Measurements from ENCODE around the gene RAD51B.
A peak's percentile ranks its signal among the peaks of the same experiment; 100 is the strongest.

The RAD51B gene

GRCh38 chr14:68592948-68593556 lies 773.5 kb downstream of the RAD51B start:
- no peaks in the 10 kb centered on the region for H3K27me3 ChIP-seq (ENCODE audit: control insufficient read depth in 1 of 2, insufficient read depth in 2 of 2, low read length in 2 of 2)
- no peak overlapping the region for H3K9ac ChIP-seq (ENCODE audit: low read depth in 1 of 2, low read length in 2 of 2)
- no peaks in the 10 kb centered on the region for H3K9me3 ChIP-seq (ENCODE audit: control insufficient read depth in 1 of 2, low read length in 2 of 2)
- no peaks in the 10 kb centered on the region for H3K36me3 ChIP-seq (ENCODE audit: control insufficient read depth in 1 of 2, insufficient read depth in 2 of 2, low read length in 2 of 2)
- H3K4me3 ChIP-seq (ENCODE audit: low read depth in 1 of 2, low read length in 2 of 2), result no peak overlapping the region
- no peak overlapping the region for H3K27ac ChIP-seq (ENCODE audit: low read depth, low read length)
- H3K4me1 ChIP-seq (ENCODE audit: control insufficient read depth in 1 of 2, insufficient read depth in 2 of 2, low read length in 2 of 2), result peaks cover 2 to 16% of the 10 kb centered on the region in 2 donors

DNA sequence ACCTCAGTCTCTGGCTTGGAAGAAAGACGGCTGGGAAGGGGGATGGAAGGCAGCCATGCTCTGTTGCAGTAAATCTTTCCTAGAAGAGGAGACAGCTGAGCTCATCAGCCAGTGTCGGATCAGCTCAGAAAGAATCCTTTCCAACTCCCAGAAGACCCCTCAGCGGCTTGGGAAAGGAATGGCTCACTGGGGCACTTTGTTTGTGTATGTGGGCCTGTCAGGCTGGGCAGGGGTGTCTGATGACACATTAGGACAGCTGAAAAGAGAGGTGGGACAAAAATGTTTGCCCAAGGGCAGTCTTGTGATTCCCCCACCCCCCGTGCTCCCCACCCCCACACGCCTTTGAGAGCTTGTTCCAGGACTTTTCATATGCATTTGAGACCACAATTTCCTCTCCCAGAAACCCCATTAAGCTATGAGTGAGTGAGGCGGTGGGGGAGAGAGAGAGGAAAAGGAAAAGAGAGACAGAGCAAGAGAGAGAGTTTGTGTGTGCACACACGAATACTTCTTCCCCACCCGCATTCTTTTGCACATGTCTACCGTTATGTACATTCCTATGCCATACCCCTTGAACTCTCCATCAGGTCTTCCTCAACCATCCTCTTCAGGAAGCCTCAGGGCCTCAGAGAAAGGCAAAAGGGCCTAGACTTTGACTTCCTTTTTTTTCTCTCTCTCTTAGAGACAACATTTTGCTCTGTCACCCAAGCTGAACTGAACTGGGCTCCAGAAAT lies 774.4 kb downstream of the RAD51B start:
- H3K27me3 ChIP-seq (ENCODE audit: control insufficient read depth in 1 of 2, insufficient read depth in 2 of 2, low read length in 2 of 2), result no peaks in the 10 kb centered on the region
- H3K27ac ChIP-seq (ENCODE audit: low read depth, low read length), result no peak overlapping the region
- H3K4me1 ChIP-seq (ENCODE audit: control insufficient read depth in 1 of 2, insufficient read depth in 2 of 2, low read length in 2 of 2), result peaks cover 12 to 23% of the 10 kb centered on the region in 2 donors
- H3K9ac ChIP-seq (ENCODE audit: low read depth in 1 of 2, low read length in 2 of 2), result no peak overlapping the region
- no peak overlapping the region for H3K4me3 ChIP-seq (ENCODE audit: low read depth in 1 of 2, low read length in 2 of 2)
- H3K36me3 ChIP-seq (ENCODE audit: control insufficient read depth in 1 of 2, insufficient read depth in 2 of 2, low read length in 2 of 2), result no peaks in the 10 kb centered on the region
- H3K9me3 ChIP-seq (ENCODE audit: control insufficient read depth in 1 of 2, low read length in 2 of 2), result no peaks in the 10 kb centered on the region

DNA sequence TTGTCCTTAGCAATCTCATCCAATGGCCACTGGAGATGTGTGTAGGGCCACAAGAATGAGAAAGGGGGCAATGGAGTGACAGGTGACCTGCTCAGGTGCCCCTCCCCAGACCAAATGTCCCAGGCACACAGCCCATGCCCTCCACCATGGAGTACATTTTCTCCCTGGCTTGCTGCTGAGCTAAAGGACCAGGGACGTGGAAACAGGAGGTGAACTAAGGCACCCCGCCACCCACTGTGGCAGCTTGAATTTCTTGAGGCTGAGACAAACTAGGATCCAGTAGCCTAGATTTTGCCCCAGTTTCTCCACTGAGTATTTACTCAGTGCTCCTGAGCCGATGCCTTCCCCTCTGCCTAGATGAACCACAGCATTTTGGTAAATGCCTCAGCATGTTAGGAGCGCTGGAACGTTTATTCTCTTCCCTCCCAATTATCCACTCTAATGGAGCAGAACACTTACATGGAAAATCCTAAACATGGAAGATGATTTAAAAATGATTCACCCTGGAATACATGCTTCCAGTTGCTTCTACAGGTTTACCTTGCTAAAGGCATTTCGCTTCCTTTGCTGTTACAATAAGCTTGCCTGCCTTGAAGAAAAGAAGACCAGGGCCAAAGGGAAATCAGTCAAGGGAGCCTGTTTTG lies 775.3 kb downstream of the RAD51B start:
- no peak overlapping the region for H3K4me3 ChIP-seq (ENCODE audit: low read depth in 1 of 2, low read length in 2 of 2)
- H3K9me3 ChIP-seq (ENCODE audit: control insufficient read depth in 1 of 2, low read length in 2 of 2), result no peaks in the 10 kb centered on the region
- no peaks in the 10 kb centered on the region for H3K27me3 ChIP-seq (ENCODE audit: control insufficient read depth in 1 of 2, insufficient read depth in 2 of 2, low read length in 2 of 2)
- H3K9ac ChIP-seq (ENCODE audit: low read depth in 1 of 2, low read length in 2 of 2), result no peak overlapping the region
- H3K27ac ChIP-seq (ENCODE audit: low read depth, low read length), result no peak overlapping the region
- H3K36me3 ChIP-seq (ENCODE audit: control insufficient read depth in 1 of 2, insufficient read depth in 2 of 2, low read length in 2 of 2), result no peaks in the 10 kb centered on the region
- peaks cover 20 to 31% of the 10 kb centered on the region in 2 donors for H3K4me1 ChIP-seq (ENCODE audit: control insufficient read depth in 1 of 2, insufficient read depth in 2 of 2, low read length in 2 of 2)

DNA sequence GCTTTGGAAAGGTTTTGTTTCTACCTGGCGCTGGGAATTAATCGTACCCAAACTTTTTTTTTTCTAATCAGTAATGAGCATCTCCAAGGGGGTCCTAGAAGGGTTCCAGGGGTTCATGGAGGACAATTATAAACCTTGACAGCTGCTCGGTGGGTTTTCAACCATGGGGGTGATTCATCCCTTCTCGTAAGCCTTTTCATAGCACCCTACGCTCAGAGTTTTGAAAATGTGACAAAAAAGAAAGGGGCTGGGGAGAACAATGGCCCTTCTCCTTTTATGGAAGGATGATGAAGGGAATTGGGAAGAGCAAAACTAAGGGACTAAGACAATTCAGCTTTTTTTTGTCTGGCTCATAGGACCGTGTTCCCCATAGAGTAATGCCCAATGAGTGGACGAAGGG lies 776.6 kb downstream of the RAD51B start:
- H3K9me3 ChIP-seq (ENCODE audit: control insufficient read depth in 1 of 2, low read length in 2 of 2), result no peaks in the 10 kb centered on the region
- peaks cover 29 to 37% of the 10 kb centered on the region in 2 donors for H3K4me1 ChIP-seq (ENCODE audit: control insufficient read depth in 1 of 2, insufficient read depth in 2 of 2, low read length in 2 of 2)
- H3K9ac ChIP-seq (ENCODE audit: low read depth in 1 of 2, low read length in 2 of 2), result no peak overlapping the region
- H3K27me3 ChIP-seq (ENCODE audit: control insufficient read depth in 1 of 2, insufficient read depth in 2 of 2, low read length in 2 of 2), result no peaks in the 10 kb centered on the region
- no peaks in the 10 kb centered on the region for H3K36me3 ChIP-seq (ENCODE audit: control insufficient read depth in 1 of 2, insufficient read depth in 2 of 2, low read length in 2 of 2)
- no peak overlapping the region for H3K27ac ChIP-seq (ENCODE audit: low read depth, low read length)
- H3K4me3 ChIP-seq (ENCODE audit: low read depth in 1 of 2, low read length in 2 of 2), result no peak overlapping the region

DNA sequence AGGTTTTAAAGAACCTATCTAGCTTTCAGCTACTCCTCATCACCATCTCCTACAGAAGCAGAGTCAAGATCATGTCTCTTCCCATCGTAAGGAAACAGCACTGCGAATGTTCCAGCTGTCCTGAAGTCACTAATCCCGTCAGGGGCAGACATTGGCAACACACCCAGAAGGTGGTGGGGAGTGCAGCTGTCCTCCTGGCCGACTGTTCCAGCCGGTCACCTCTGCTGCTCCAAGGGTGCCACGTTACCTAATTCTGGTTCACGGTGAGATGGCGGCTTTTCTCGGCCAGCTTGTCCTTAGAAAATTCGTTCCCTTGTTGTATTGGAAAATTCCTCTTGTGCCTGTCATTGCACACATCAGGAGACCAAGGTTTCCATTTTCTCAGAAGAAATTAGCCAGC lies 777.1 kb downstream of the RAD51B start:
- Histone ChIP-seq H3K27ac (ENCODE audit: low read depth, low read length) (no peak overlapping the region), H3K9ac (ENCODE audit: low read depth in 1 of 2, low read length in 2 of 2) (no peak overlapping the region), H3K4me1 (ENCODE audit: control insufficient read depth in 1 of 2, insufficient read depth in 2 of 2, low read length in 2 of 2) (peaks cover 29 to 37% of the 10 kb centered on the region in 2 donors)

GRCh38 chr14:68598089-68598488 lies 778.5 kb downstream of the RAD51B start:
- Histone ChIP-seq H3K4me3 (ENCODE audit: low read depth in 1 of 2, low read length in 2 of 2) (peak overlapping the region in 1 of 2 donors; percentile 41), H3K9me3 (ENCODE audit: control insufficient read depth in 1 of 2, low read length in 2 of 2) (no peaks in the 10 kb centered on the region), H3K36me3 (ENCODE audit: control insufficient read depth in 1 of 2, insufficient read depth in 2 of 2, low read length in 2 of 2) (no peaks in the 10 kb centered on the region), H3K9ac (ENCODE audit: low read depth in 1 of 2, low read length in 2 of 2) (peak overlapping the region; percentile 21 to 43), H3K4me1 (ENCODE audit: control insufficient read depth in 1 of 2, insufficient read depth in 2 of 2, low read length in 2 of 2) (peaks cover 29% of the 10 kb centered on the region in 2 donors), H3K27me3 (ENCODE audit: control insufficient read depth in 1 of 2, insufficient read depth in 2 of 2, low read length in 2 of 2) (no peaks in the 10 kb centered on the region), H3K27ac (ENCODE audit: low read depth, low read length) (peak overlapping the region; percentile 10)

More for the DNA sequence above, 777.1 kb downstream of the RAD51B start:
- Histone ChIP-seq H3K9me3 (ENCODE audit: control insufficient read depth in 1 of 2, low read length in 2 of 2) (no peaks in the 10 kb centered on the region), H3K36me3 (ENCODE audit: control insufficient read depth in 1 of 2, insufficient read depth in 2 of 2, low read length in 2 of 2) (no peaks in the 10 kb centered on the region), H3K4me3 (ENCODE audit: low read depth in 1 of 2, low read length in 2 of 2) (no peak overlapping the region), H3K27me3 (ENCODE audit: control insufficient read depth in 1 of 2, insufficient read depth in 2 of 2, low read length in 2 of 2) (no peaks in the 10 kb centered on the region)

GRCh38 chr14:68598621-68599447 lies 779.3 kb downstream of the RAD51B start:
- Histone ChIP-seq H3K9me3 (ENCODE audit: control insufficient read depth in 1 of 2, low read length in 2 of 2) (no peaks in the 10 kb centered on the region), H3K9ac (ENCODE audit: low read depth in 1 of 2, low read length in 2 of 2) (peak overlapping the region; percentile 21 to 43), H3K4me3 (ENCODE audit: low read depth in 1 of 2, low read length in 2 of 2) (peak overlapping the region; percentile 46), H3K27me3 (ENCODE audit: control insufficient read depth in 1 of 2, insufficient read depth in 2 of 2, low read length in 2 of 2) (no peaks in the 10 kb centered on the region), H3K4me1 (ENCODE audit: control insufficient read depth in 1 of 2, insufficient read depth in 2 of 2, low read length in 2 of 2) (peaks cover 29% of the 10 kb centered on the region in 2 donors), H3K36me3 (ENCODE audit: control insufficient read depth in 1 of 2, insufficient read depth in 2 of 2, low read length in 2 of 2) (no peaks in the 10 kb centered on the region), H3K27ac (ENCODE audit: low read depth, low read length) (peak overlapping the region; percentile 78)

- Histone ChIP-seq H3K27ac (ENCODE audit: low read depth, low read length) (no peak overlapping the region), H3K9me3 (ENCODE audit: control insufficient read depth in 1 of 2, low read length in 2 of 2) (no peaks in the 10 kb centered on the region), H3K27me3 (ENCODE audit: control insufficient read depth in 1 of 2, insufficient read depth in 2 of 2, low read length in 2 of 2) (no peaks in the 10 kb centered on the region), H3K36me3 (ENCODE audit: control insufficient read depth in 1 of 2, insufficient read depth in 2 of 2, low read length in 2 of 2) (no peaks in the 10 kb centered on the region), H3K4me1 (ENCODE audit: control insufficient read depth in 1 of 2, insufficient read depth in 2 of 2, low read length in 2 of 2) (peaks cover 29% of the 10 kb centered on the region in 2 donors), H3K9ac (ENCODE audit: low read depth in 1 of 2, low read length in 2 of 2) (peak overlapping the region in 1 of 2 donors; percentile 43), H3K4me3 (ENCODE audit: low read depth in 1 of 2, low read length in 2 of 2) (peak overlapping the region in 1 of 2 donors; percentile 46)
These were observed 780.5 kb downstream of the RAD51B start for GRCh38 chr14:68599896-68600610.

DNA sequence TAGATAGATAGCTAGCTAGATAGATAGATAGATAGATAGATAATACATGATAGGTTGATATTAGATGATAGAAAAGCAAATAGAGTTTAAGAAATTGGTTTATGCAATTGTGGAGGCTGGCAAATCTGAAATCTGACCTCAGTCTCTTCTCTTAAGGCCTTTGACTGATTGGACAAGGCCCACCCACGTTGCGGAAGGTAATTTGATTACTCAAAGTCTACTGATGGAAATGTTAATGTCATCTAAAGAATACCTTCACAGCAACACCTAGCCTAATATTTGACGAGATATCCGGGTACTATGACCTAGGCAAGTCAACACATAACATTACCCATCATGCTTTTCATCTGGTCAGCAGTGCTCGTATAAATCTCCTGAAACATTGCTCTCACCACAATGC lies 782.9 kb downstream of the RAD51B start:
- H3K9me3 ChIP-seq (ENCODE audit: control insufficient read depth in 1 of 2, low read length in 2 of 2), result no peaks in the 10 kb centered on the region
- no peaks in the 10 kb centered on the region for H3K36me3 ChIP-seq (ENCODE audit: control insufficient read depth in 1 of 2, insufficient read depth in 2 of 2, low read length in 2 of 2)
- no peak overlapping the region for H3K4me3 ChIP-seq (ENCODE audit: low read depth in 1 of 2, low read length in 2 of 2)
- H3K27ac ChIP-seq (ENCODE audit: low read depth, low read length), result no peak overlapping the region
- H3K9ac ChIP-seq (ENCODE audit: low read depth in 1 of 2, low read length in 2 of 2), result no peak overlapping the region
- peaks cover 33 to 36% of the 10 kb centered on the region in 2 donors for H3K4me1 ChIP-seq (ENCODE audit: control insufficient read depth in 1 of 2, insufficient read depth in 2 of 2, low read length in 2 of 2)
- no peaks in the 10 kb centered on the region for H3K27me3 ChIP-seq (ENCODE audit: control insufficient read depth in 1 of 2, insufficient read depth in 2 of 2, low read length in 2 of 2)
